ENCODE measurements around the gene TRIM31. TPM values are rescaled to one million over a fixed set of nuclear protein-coding genes. Genes with fewer than 3 reads are reported as not detected.

TRIM31 gene
- polyA plus RNA-seq, result under 1 TPM; 0.11 to 0.22 TPM

DNA sequence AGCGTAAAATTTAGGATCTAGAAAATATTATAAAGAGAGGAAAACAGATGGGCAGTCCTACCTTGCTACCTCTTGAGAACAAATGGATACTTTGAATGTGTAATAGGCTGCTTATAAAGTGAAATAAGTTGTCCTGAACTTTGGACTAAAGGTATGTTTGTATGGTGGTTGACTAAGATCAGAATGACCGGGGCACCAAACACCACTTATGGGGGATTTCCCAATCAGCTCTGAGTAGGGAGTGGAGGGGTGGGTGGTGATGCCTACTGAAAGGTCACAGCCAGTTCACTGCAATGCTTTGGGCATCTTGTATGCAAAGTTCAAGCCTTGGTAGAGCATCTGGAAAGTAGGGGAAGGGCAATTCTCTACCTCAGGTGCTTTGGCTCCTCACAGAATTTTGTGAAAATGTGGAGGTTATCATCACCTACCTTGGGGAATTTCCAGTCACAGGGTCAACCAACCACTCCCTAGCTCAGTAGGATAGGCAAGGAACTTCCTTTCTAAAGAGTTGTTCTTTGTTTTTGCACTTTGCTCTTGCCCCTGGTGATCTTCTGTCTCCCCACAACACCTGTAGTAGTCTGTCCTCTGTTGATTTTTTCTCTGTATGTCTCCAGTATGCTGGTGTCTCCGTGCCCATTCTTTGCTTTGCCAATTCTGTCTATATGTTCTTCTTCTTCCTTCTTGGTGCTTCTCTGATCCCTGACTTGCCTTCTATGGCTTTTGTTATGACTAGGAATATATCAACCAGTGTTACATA, at the start of gene TRIM31:
TRIM31 (minus strand) TSS at position 88 of the 757 bp plus-strand sequence. CDS start 285 bp downstream, outside the sequence.
- no peak within 1 kb of the TSS for H3K27ac ChIP-seq (ENCODE audit: low read depth in 2 of 2, low read length in 1 of 2)
- 61 to 80% methylated on average over 3 of the region's 3 CpGs for WGBS, 2 donors
- H3K27me3 ChIP-seq (ENCODE audit: control insufficient read depth in 1 of 2, insufficient read depth in 2 of 2, low read length in 2 of 2), result no peaks in the 10 kb centered on the region

GRCh38 chr6:30162265-30163089, 49.6 kb upstream of the TRIM31 start:
- 68 to 79% methylated on average over 12 of the region's 12 CpGs for WGBS, 2 donors
- no peak overlapping the region for H3K4me3 ChIP-seq (ENCODE audit: low read depth in 1 of 2, low read length in 2 of 2)
- no peaks in the 10 kb centered on the region for H3K9me3 ChIP-seq (ENCODE audit: control insufficient read depth in 2 of 2, insufficient read depth in 1 of 2, low read depth in 1 of 2, low read length in 1 of 2)
- H3K27me3 ChIP-seq (ENCODE audit: control insufficient read depth in 1 of 2, insufficient read depth in 2 of 2, low read length in 2 of 2), result no peaks in the 10 kb centered on the region
- no peaks in the 10 kb centered on the region for H3K4me1 ChIP-seq (ENCODE audit: control insufficient read depth in 2 of 2, insufficient read depth in 2 of 2, low read length in 1 of 2)
- H3K36me3 ChIP-seq (ENCODE audit: control insufficient read depth in 2 of 2, insufficient read depth in 2 of 2, low read length in 1 of 2), result no peaks in the 10 kb centered on the region
- H3K27ac ChIP-seq (ENCODE audit: low read depth in 2 of 2, low read length in 1 of 2), result no peak overlapping the region

More for the DNA sequence above, at the start of gene TRIM31:
- no peaks in the 10 kb centered on the region for H3K36me3 ChIP-seq (ENCODE audit: control insufficient read depth in 2 of 2, insufficient read depth in 2 of 2, low read length in 1 of 2)
- no peaks in the 10 kb centered on the region for H3K9me3 ChIP-seq (ENCODE audit: control insufficient read depth in 2 of 2, insufficient read depth in 1 of 2, low read depth in 1 of 2, low read length in 1 of 2)
- H3K4me3 ChIP-seq (ENCODE audit: low read depth in 1 of 2, low read length in 2 of 2), result no peak within 1 kb of the TSS
- no peaks in the 10 kb centered on the region for H3K4me1 ChIP-seq (ENCODE audit: control insufficient read depth in 2 of 2, insufficient read depth in 2 of 2, low read length in 1 of 2)

GRCh38 chr6:30160785-30161531, 48.1 kb upstream of the TRIM31 start, which contains the start of gene TRIM10:
TRIM10 (minus strand) TSS chr6:30161211; CDS start chr6:30160858, 353 bp downstream.
- 72 to 79% methylated on average over 4 of the region's 4 CpGs for WGBS, 2 donors
- Histone ChIP-seq H3K27me3 (ENCODE audit: control insufficient read depth in 1 of 2, insufficient read depth in 2 of 2, low read length in 2 of 2) (no peaks in the 10 kb centered on the region), H3K36me3 (ENCODE audit: control insufficient read depth in 2 of 2, insufficient read depth in 2 of 2, low read length in 1 of 2) (no peaks in the 10 kb centered on the region), H3K27ac (ENCODE audit: low read depth in 2 of 2, low read length in 1 of 2) (no peak within 1 kb of the TSS), H3K4me3 (ENCODE audit: low read depth in 1 of 2, low read length in 2 of 2) (no peak within 1 kb of the TSS), H3K4me1 (ENCODE audit: control insufficient read depth in 2 of 2, insufficient read depth in 2 of 2, low read length in 1 of 2) (no peaks in the 10 kb centered on the region), H3K9me3 (ENCODE audit: control insufficient read depth in 2 of 2, insufficient read depth in 1 of 2, low read depth in 1 of 2, low read length in 1 of 2) (no peaks in the 10 kb centered on the region)

DNA sequence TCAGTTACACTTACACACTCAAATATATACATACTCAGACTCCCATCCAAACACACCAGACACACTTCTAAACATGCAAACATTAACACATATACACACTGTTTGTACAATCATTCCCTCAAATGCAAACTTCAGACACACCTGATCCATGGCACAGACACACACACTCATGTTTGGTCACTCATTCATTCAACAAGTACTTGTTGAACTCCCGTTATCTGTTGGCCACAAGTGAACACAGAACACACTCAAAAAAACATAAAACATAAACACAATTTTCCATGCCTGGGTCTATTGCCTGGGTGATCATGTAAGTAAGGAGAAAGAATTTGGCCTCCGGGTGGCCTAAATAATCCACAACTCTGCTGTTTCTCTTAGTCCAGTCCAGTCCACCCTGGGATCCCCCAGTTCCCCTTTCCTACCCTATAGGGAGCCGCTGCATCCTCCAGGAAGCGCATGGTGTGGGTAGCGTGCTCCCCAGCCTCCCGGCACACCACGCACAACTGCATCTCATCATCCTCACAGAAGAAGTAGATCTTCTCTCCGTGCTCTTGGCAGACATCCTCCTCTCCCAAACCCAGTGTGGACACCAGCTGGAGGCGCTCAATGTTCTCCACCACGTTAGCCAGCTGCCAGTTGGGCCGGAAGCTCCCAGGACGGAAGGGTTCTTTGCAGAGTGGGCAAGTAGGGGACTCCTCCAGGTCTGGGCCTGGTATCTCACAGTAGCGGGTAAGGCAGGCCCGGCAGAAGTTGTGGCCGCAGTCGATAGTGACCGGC, 47.3 kb upstream of the TRIM31 start:
- 88 to 89% methylated on average over 17 of the region's 17 CpGs for WGBS, 2 donors
- Histone ChIP-seq H3K4me1 (ENCODE audit: control insufficient read depth in 2 of 2, insufficient read depth in 2 of 2, low read length in 1 of 2) (no peaks in the 10 kb centered on the region), H3K27me3 (ENCODE audit: control insufficient read depth in 1 of 2, insufficient read depth in 2 of 2, low read length in 2 of 2) (no peaks in the 10 kb centered on the region), H3K27ac (ENCODE audit: low read depth in 2 of 2, low read length in 1 of 2) (no peak overlapping the region), H3K9me3 (ENCODE audit: control insufficient read depth in 2 of 2, insufficient read depth in 1 of 2, low read depth in 1 of 2, low read length in 1 of 2) (no peaks in the 10 kb centered on the region), H3K36me3 (ENCODE audit: control insufficient read depth in 2 of 2, insufficient read depth in 2 of 2, low read length in 1 of 2) (no peaks in the 10 kb centered on the region), H3K4me3 (ENCODE audit: low read depth in 1 of 2, low read length in 2 of 2) (no peak overlapping the region)

GRCh38 chr6:30158475-30159040, 45.7 kb upstream of the TRIM31 start:
- Histone ChIP-seq H3K27ac (ENCODE audit: low read depth in 2 of 2, low read length in 1 of 2) (no peak overlapping the region), H3K4me1 (ENCODE audit: control insufficient read depth in 2 of 2, insufficient read depth in 2 of 2, low read length in 1 of 2) (no peaks in the 10 kb centered on the region), H3K36me3 (ENCODE audit: control insufficient read depth in 2 of 2, insufficient read depth in 2 of 2, low read length in 1 of 2) (no peaks in the 10 kb centered on the region), H3K9me3 (ENCODE audit: control insufficient read depth in 2 of 2, insufficient read depth in 1 of 2, low read depth in 1 of 2, low read length in 1 of 2) (no peaks in the 10 kb centered on the region), H3K27me3 (ENCODE audit: control insufficient read depth in 1 of 2, insufficient read depth in 2 of 2, low read length in 2 of 2) (no peaks in the 10 kb centered on the region), H3K4me3 (ENCODE audit: low read depth in 1 of 2, low read length in 2 of 2) (no peak overlapping the region)
- WGBS, 2 donors, result 61 to 75% methylated on average over 3 of the region's 3 CpGs

GRCh38 chr6:30157999-30158398, 45.1 kb upstream of the TRIM31 start:
- Histone ChIP-seq H3K36me3 (ENCODE audit: control insufficient read depth in 2 of 2, insufficient read depth in 2 of 2, low read length in 1 of 2) (no peaks in the 10 kb centered on the region), H3K4me3 (ENCODE audit: low read depth in 1 of 2, low read length in 2 of 2) (no peak overlapping the region), H3K9me3 (ENCODE audit: control insufficient read depth in 2 of 2, insufficient read depth in 1 of 2, low read depth in 1 of 2, low read length in 1 of 2) (no peaks in the 10 kb centered on the region), H3K4me1 (ENCODE audit: control insufficient read depth in 2 of 2, insufficient read depth in 2 of 2, low read length in 1 of 2) (no peaks in the 10 kb centered on the region), H3K27me3 (ENCODE audit: control insufficient read depth in 1 of 2, insufficient read depth in 2 of 2, low read length in 2 of 2) (no peaks in the 10 kb centered on the region), H3K27ac (ENCODE audit: low read depth in 2 of 2, low read length in 1 of 2) (no peak overlapping the region)
- 78 to 84% methylated on average over 2 of the region's 2 CpGs for WGBS, 2 donors

DNA sequence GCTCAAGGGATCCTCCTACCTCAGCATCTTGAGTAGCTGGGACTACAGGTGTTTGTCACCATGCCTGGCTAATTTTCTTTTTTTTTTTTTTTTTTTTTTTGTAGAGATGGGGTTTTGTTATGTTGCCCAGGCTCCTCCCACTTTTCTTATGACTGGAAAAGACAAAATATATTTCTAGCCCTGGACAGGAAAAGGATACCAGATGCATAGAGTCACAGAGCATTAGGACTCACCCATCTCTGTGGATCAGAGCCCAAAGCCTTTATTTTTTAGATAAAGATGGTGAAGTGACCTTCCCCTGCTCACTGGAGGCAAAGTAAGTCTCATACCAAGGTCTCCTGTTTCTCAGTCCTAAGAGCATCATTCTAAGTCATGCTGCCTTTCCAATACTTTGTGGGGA, 44.7 kb upstream of the TRIM31 start:
- Histone ChIP-seq H3K9me3 (ENCODE audit: control insufficient read depth in 2 of 2, insufficient read depth in 1 of 2, low read depth in 1 of 2, low read length in 1 of 2) (no peaks in the 10 kb centered on the region), H3K27ac (ENCODE audit: low read depth in 2 of 2, low read length in 1 of 2) (no peak overlapping the region), H3K27me3 (ENCODE audit: control insufficient read depth in 1 of 2, insufficient read depth in 2 of 2, low read length in 2 of 2) (no peaks in the 10 kb centered on the region), H3K36me3 (ENCODE audit: control insufficient read depth in 2 of 2, insufficient read depth in 2 of 2, low read length in 1 of 2) (no peaks in the 10 kb centered on the region), H3K4me1 (ENCODE audit: control insufficient read depth in 2 of 2, insufficient read depth in 2 of 2, low read length in 1 of 2) (no peaks in the 10 kb centered on the region), H3K4me3 (ENCODE audit: low read depth in 1 of 2, low read length in 2 of 2) (no peak overlapping the region)

GRCh38 chr6:30156774-30157173, 43.9 kb upstream of the TRIM31 start:
- WGBS, 2 donors, result 78 to 90% methylated on average over 9 of the region's 9 CpGs
- Histone ChIP-seq H3K36me3 (ENCODE audit: control insufficient read depth in 2 of 2, insufficient read depth in 2 of 2, low read length in 1 of 2) (no peaks in the 10 kb centered on the region), H3K4me3 (ENCODE audit: low read depth in 1 of 2, low read length in 2 of 2) (no peak overlapping the region), H3K27me3 (ENCODE audit: control insufficient read depth in 1 of 2, insufficient read depth in 2 of 2, low read length in 2 of 2) (no peaks in the 10 kb centered on the region), H3K4me1 (ENCODE audit: control insufficient read depth in 2 of 2, insufficient read depth in 2 of 2, low read length in 1 of 2) (no peaks in the 10 kb centered on the region), H3K9me3 (ENCODE audit: control insufficient read depth in 2 of 2, insufficient read depth in 1 of 2, low read depth in 1 of 2, low read length in 1 of 2) (no peaks in the 10 kb centered on the region), H3K27ac (ENCODE audit: low read depth in 2 of 2, low read length in 1 of 2) (no peak overlapping the region)

DNA sequence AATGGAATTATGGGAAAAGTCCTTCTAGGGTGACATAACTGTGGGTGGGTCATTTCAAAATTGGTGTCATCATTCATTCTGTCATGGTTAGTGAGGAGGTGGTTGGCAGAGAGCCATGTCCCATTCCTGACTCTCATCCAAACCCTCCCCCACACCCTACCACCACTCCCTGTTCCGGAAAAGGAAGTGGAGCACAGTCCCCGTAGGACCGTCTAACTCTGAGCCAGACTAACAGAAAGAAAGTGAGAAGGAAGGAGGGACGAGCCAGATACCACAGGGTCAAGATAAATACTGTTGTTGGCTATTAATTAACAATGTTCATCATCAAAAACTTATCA, 43.3 kb upstream of the TRIM31 start:
- no peak overlapping the region for H3K4me3 ChIP-seq (ENCODE audit: low read depth in 1 of 2, low read length in 2 of 2)
- H3K27ac ChIP-seq (ENCODE audit: low read depth in 2 of 2, low read length in 1 of 2), result no peak overlapping the region
- no peaks in the 10 kb centered on the region for H3K36me3 ChIP-seq (ENCODE audit: control insufficient read depth in 2 of 2, insufficient read depth in 2 of 2, low read length in 1 of 2)
- H3K9me3 ChIP-seq (ENCODE audit: control insufficient read depth in 2 of 2, insufficient read depth in 1 of 2, low read depth in 1 of 2, low read length in 1 of 2), result no peaks in the 10 kb centered on the region
- no peaks in the 10 kb centered on the region for H3K4me1 ChIP-seq (ENCODE audit: control insufficient read depth in 2 of 2, insufficient read depth in 2 of 2, low read length in 1 of 2)
- WGBS, 2 donors, result 15 to 16% methylated on average over 4 of the region's 4 CpGs
- no peaks in the 10 kb centered on the region for H3K27me3 ChIP-seq (ENCODE audit: control insufficient read depth in 1 of 2, insufficient read depth in 2 of 2, low read length in 2 of 2)

All from esophagus (tissue), 2 donors.